Left kidney (tissue), 2 donors: ENCODE results near the gene FSTL4. TPM values are rescaled to one million over a fixed set of nuclear protein-coding genes. Genes with fewer than 3 reads are reported as not detected.
A peak's percentile ranks its signal among the peaks of the same experiment; 100 is the strongest.

Experiments
- DNase-seq: peaks from one replicate; pipeline ENCODE4 v3.0.0-alpha.2; 2013
- polyA plus RNA-seq: library from polyadenylated mRNA; unstranded; fragments of 120-200 nt; gene quantifications from one replicate; pipeline ENCODE4 v1.2.1, GENCODE V29; 2013; ENCODE audit not compliant: insufficient read length

FSTL4 gene
- polyA plus RNA-seq, 1 donor: 0.91 TPM

GRCh38 chr5:133366438-133366837 lies 245.9 kb downstream of the FSTL4 start:
- no peak for DNase-seq

- no peak for DNase-seq
Observed at GRCh38 chr5:133365738-133366137, 246.6 kb downstream of the FSTL4 start.

- peak; percentile 77 for DNase-seq
Observed at GRCh38 chr5:133364936-133365707, 247.2 kb downstream of the FSTL4 start.

GRCh38 chr5:133363807-133364587 lies 248.3 kb downstream of the FSTL4 start:
- DNase-seq: no peak

- DNase-seq: no peak
Observed at GRCh38 chr5:133362438-133362837, 249.9 kb downstream of the FSTL4 start.

- no peak for DNase-seq
Observed at GRCh38 chr5:133361922-133362321, 250.4 kb downstream of the FSTL4 start.

GRCh38 chr5:133360693-133361472 lies 251.5 kb downstream of the FSTL4 start:
- peak; percentile 86 for DNase-seq

GRCh38 chr5:133359861-133360260 lies 252.5 kb downstream of the FSTL4 start:
- no peak for DNase-seq

GRCh38 chr5:133358271-133358670 lies 254.1 kb downstream of the FSTL4 start:
- DNase-seq: no peak

GRCh38 chr5:133357758-133358157 lies 254.6 kb downstream of the FSTL4 start:
- DNase-seq: no peak

- DNase-seq: no peak
Observed at GRCh38 chr5:133356984-133357421, 255.3 kb downstream of the FSTL4 start.

- DNase-seq: no peak
Observed at GRCh38 chr5:133356396-133356983, 255.9 kb downstream of the FSTL4 start.

GRCh38 chr5:133354323-133355185 lies 257.8 kb downstream of the FSTL4 start:
- no peak for DNase-seq

GRCh38 chr5:133353741-133354140 lies 258.6 kb downstream of the FSTL4 start:
- no peak for DNase-seq

GRCh38 chr5:133348406-133348805 lies 263.9 kb downstream of the FSTL4 start:
- DNase-seq: no peak

GRCh38 chr5:133347039-133347438 lies 265.3 kb downstream of the FSTL4 start:
- no peak for DNase-seq

- no peak for DNase-seq
Observed at GRCh38 chr5:133344266-133344665, 268.1 kb downstream of the FSTL4 start.

- DNase-seq: no peak
Observed at GRCh38 chr5:133343196-133343595, 269.1 kb downstream of the FSTL4 start.

- no peak for DNase-seq
Observed at GRCh38 chr5:133341915-133342710, 270.2 kb downstream of the FSTL4 start.

- DNase-seq: no peak
Observed at GRCh38 chr5:133341296-133341695, 271.0 kb downstream of the FSTL4 start.
